OCI-LY1 (cell line): ENCODE measurements around the gene COPB2.

Source experiments
- EZH2 ChIP-seq: fragments of 200-600 bp; sonication (generic), shearing (Covaris generic); IDR thresholded peaks from 2 replicates; pipeline ENCODE4 v1.8.0; 2017; ENCODE audit warnings: borderline replicate concordance, mixed run types, mild to moderate bottlenecking, antibody characterized with exemption, low read length, moderate library complexity, mixed read lengths
- TF ChIP-seq, protein P1 (sequence below): fragments of 200-600 bp; sonication (generic), shearing (Covaris generic); IDR thresholded peaks from 2 replicates; pipeline ENCODE4 v1.5.1; 2017; ENCODE audit warnings: mild to moderate bottlenecking, antibody characterized with exemption, low read length, moderate library complexity, mixed read lengths

DNA sequence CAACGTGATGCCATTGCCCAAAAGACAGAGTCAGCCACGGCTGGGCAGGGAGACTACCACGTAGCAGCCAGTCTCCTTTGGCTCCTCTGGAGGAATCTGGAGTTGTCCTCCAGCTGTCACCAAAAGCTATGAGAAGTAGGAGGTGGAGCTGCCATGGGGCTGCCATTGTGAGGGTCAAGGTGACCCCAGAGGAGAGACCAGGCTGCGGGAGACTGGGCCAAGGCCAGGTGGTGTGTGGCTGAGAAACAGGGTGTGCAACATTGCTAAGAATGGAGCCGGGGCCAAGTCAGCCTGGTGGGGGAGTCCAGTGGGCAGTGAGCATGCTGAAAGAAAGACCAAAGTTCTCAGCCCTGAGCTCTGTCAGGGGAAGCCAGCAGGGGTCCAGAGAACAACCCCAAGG, 75.5 kb downstream of the COPB2 start:
- TF ChIP-seq, protein P1, sequence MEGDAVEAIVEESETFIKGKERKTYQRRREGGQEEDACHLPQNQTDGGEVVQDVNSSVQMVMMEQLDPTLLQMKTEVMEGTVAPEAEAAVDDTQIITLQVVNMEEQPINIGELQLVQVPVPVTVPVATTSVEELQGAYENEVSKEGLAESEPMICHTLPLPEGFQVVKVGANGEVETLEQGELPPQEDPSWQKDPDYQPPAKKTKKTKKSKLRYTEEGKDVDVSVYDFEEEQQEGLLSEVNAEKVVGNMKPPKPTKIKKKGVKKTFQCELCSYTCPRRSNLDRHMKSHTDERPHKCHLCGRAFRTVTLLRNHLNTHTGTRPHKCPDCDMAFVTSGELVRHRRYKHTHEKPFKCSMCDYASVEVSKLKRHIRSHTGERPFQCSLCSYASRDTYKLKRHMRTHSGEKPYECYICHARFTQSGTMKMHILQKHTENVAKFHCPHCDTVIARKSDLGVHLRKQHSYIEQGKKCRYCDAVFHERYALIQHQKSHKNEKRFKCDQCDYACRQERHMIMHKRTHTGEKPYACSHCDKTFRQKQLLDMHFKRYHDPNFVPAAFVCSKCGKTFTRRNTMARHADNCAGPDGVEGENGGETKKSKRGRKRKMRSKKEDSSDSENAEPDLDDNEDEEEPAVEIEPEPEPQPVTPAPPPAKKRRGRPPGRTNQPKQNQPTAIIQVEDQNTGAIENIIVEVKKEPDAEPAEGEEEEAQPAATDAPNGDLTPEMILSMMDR: no peak
- TF ChIP-seq EZH2: no peak
